ENCODE data around the gene DCDC1. TPM values are rescaled to one million over a fixed set of nuclear protein-coding genes. Genes with fewer than 3 reads are reported as not detected.

DCDC1 gene
- total RNA-seq, 1 experiment from 2014 or later: 0.58 TPM

- DNase-seq (ENCODE audit: low spot score): no peak
Observed at GRCh38 chr11:31069447-31070205, 299.9 kb downstream of the DCDC1 start.

GRCh38 chr11:31060880-31061279 is 308.7 kb downstream of the DCDC1 start:
- no peaks in the 10 kb centered on the region for H3K9me3 ChIP-seq (ENCODE audit: low read depth, low read length, poor library complexity, severe bottlenecking)
- DNase-seq (ENCODE audit: low spot score): no peak
- no peaks in the 10 kb centered on the region for H3K4me1 ChIP-seq (ENCODE audit: insufficient read depth, low read length, poor library complexity, severe bottlenecking)
- ChIA-PET POLR2A (ENCODE audit: low non-redundant PET) (no interaction called here), CTCF (no interaction called here)
- no peaks in the 10 kb centered on the region for H3K36me3 ChIP-seq (ENCODE audit: insufficient read depth, low read length, poor library complexity, severe bottlenecking)
- H3K4me3 ChIP-seq (ENCODE audit: low read depth, low read length, poor library complexity, severe bottlenecking): no peak overlapping the region
- TF ChIP-seq EZH2 (IDR thresholded peaks at IDR 0.05; ENCODE audit: borderline replicate concordance, low read depth, low read length, poor library complexity, severe bottlenecking) (no peak), CTCF (conservative IDR thresholded peaks at IDR 0.05; ENCODE audit: low read depth, low read length) (no peak)
- H3K27me3 ChIP-seq (replicated peaks; ENCODE audit: insufficient read depth, low read depth, low read length, poor library complexity): peaks cover 23% of the 10 kb centered on the region
- intact Hi-C loops (cut with micrococcal nuclease; ENCODE audit: unreplicated experiment): no loop called here
- no peak overlapping the region for H3K27ac ChIP-seq (ENCODE audit: low read depth, low read length, poor library complexity, severe bottlenecking)
- no TSS peak for BruUV-seq (replicated peaks)

More at GRCh38 chr11:31069447-31070205, 299.9 kb downstream of the DCDC1 start:
- Histone ChIP-seq H3K4me3 (ENCODE audit: low read depth, low read length, poor library complexity, severe bottlenecking) (no peak overlapping the region), H3K27me3 (replicated peaks; ENCODE audit: insufficient read depth, low read depth, low read length, poor library complexity) (peaks cover 7% of the 10 kb centered on the region), H3K4me1 (ENCODE audit: insufficient read depth, low read length, poor library complexity, severe bottlenecking) (no peaks in the 10 kb centered on the region), H3K27ac (ENCODE audit: low read depth, low read length, poor library complexity, severe bottlenecking) (no peak overlapping the region), H3K9me3 (ENCODE audit: low read depth, low read length, poor library complexity, severe bottlenecking) (no peaks in the 10 kb centered on the region), H3K36me3 (ENCODE audit: insufficient read depth, low read length, poor library complexity, severe bottlenecking) (no peaks in the 10 kb centered on the region)
- ChIA-PET POLR2A (ENCODE audit: low non-redundant PET) (no interaction called here), CTCF (no interaction called here)
- TF ChIP-seq EZH2 (IDR thresholded peaks at IDR 0.05; ENCODE audit: borderline replicate concordance, low read depth, low read length, poor library complexity, severe bottlenecking) (no peak), CTCF (conservative IDR thresholded peaks at IDR 0.05; ENCODE audit: low read depth, low read length) (no peak)
- BruUV-seq (replicated peaks): no TSS peak
- intact Hi-C loops (cut with micrococcal nuclease; ENCODE audit: unreplicated experiment): loop anchor here (5.0 kb wide), 1 partner anchor 53 kb away; no protein-coding TSS in a partner anchor

- CTCF ChIA-PET: no interaction called here
- no peaks in the 10 kb centered on the region for H3K4me1 ChIP-seq (ENCODE audit: insufficient read depth, low read length, poor library complexity, severe bottlenecking)
- H3K27ac ChIP-seq (ENCODE audit: low read depth, low read length, poor library complexity, severe bottlenecking): no peak overlapping the region
- peaks cover 16% of the 10 kb centered on the region for H3K27me3 ChIP-seq (replicated peaks; ENCODE audit: insufficient read depth, low read depth, low read length, poor library complexity)
- TF ChIP-seq EZH2 (IDR thresholded peaks at IDR 0.05; ENCODE audit: borderline replicate concordance, low read depth, low read length, poor library complexity, severe bottlenecking): no peak
- no peak for TF ChIP-seq CTCF (conservative IDR thresholded peaks at IDR 0.05; ENCODE audit: low read depth, low read length)
- no peaks in the 10 kb centered on the region for H3K9me3 ChIP-seq (ENCODE audit: low read depth, low read length, poor library complexity, severe bottlenecking)
- no TSS peak for BruUV-seq (replicated peaks)
- H3K4me3 ChIP-seq (ENCODE audit: low read depth, low read length, poor library complexity, severe bottlenecking): no peak overlapping the region
- POLR2A ChIA-PET (ENCODE audit: low non-redundant PET): no interaction called here
- DNase-seq (ENCODE audit: low spot score): no peak
- H3K36me3 ChIP-seq (ENCODE audit: insufficient read depth, low read length, poor library complexity, severe bottlenecking): no peaks in the 10 kb centered on the region
- intact Hi-C loops (cut with micrococcal nuclease; ENCODE audit: unreplicated experiment): no loop called here
Observed at GRCh38 chr11:31059529-31059928, 310.0 kb downstream of the DCDC1 start.

All from A673 (cell line).